ENCODE data around the gene TMEM240.

DNA sequence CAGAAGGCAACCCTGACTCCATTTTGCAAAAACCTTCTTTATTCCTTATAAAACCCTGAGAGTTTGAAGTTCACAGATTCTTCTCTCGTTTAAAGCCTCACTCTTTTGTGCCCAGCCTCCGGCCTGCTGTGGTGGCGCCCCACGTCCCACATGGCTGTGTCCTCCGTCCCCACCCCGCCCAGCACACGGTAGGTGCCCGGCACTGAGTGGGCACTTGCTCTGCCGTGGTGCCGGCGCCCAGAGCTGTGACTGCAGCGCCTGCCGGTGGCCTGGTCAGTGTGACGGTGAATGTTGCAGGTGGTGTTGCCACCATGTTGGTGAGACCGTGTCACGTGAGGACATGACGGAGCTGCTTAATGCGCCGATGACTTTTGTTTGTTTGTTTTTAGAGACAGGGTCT is 19.1 kb downstream of the TMEM240 start:
- TF ChIP-seq POLR2A (IDR thresholded peaks at IDR 0.05) = no peak
- TF ChIP-seq, protein P1, sequence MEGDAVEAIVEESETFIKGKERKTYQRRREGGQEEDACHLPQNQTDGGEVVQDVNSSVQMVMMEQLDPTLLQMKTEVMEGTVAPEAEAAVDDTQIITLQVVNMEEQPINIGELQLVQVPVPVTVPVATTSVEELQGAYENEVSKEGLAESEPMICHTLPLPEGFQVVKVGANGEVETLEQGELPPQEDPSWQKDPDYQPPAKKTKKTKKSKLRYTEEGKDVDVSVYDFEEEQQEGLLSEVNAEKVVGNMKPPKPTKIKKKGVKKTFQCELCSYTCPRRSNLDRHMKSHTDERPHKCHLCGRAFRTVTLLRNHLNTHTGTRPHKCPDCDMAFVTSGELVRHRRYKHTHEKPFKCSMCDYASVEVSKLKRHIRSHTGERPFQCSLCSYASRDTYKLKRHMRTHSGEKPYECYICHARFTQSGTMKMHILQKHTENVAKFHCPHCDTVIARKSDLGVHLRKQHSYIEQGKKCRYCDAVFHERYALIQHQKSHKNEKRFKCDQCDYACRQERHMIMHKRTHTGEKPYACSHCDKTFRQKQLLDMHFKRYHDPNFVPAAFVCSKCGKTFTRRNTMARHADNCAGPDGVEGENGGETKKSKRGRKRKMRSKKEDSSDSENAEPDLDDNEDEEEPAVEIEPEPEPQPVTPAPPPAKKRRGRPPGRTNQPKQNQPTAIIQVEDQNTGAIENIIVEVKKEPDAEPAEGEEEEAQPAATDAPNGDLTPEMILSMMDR (IDR thresholded peaks at IDR 0.05) = no peak

Data from adrenal gland (tissue), 5 donors.